GM21381 (cell line): ENCODE results near the gene AKR7A2.

Source experiments
- ATAC-seq: cut with Tn5 transposase; IDR thresholded peaks from one replicate; pipeline ENCODE4 v1.9.1; 2021; ENCODE audit warnings: mild to moderate bottlenecking, moderate library complexity; ENCODE audit not compliant: unreplicated experiment

AKR7A2 gene

GRCh38 chr1:19325958-19326747 is 14.2 kb upstream of the AKR7A2 start:
- no peak for ATAC-seq

GRCh38 chr1:19325368-19325957 is 13.5 kb upstream of the AKR7A2 start:
- no peak for ATAC-seq

DNA sequence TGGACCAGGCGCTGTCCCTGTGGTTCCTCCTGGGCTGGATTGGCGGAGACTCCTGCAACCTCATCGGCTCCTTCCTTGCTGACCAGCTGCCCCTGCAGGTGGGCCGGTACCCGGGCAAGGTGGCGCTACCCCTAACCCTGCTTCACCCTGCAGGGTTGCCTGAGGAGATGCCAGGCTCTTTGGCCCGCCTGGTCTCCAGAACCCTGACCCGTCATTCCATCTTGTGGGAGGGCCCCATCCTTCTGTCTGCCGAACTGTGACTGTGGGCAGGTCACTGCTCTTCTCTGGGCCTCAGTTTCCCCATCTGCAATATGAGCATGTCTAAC is 12.7 kb upstream of the AKR7A2 start:
- no peak for ATAC-seq

- no peak for ATAC-seq
Observed at GRCh38 chr1:19323987-19324664, 12.2 kb upstream of the AKR7A2 start.

DNA sequence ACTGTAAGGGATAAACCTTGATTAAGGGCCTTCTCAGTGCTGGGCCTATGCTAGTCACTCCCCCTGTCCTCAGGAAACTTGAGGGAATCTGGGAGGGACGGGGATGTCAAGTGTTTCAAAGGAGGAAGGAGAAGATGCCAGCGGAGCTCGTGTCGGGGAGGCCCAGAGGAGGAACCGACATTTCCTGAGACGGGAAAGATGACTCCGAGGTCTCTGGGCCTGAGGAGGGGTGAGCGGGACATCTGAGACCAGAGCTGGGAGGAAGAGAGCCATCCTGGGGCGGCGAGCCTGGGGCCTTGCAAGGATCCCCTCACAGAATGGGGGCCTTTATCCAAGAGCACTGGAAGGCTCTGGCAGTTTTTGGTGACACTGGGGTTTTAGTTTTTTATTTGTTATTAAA is 10.5 kb upstream of the AKR7A2 start:
- ATAC-seq, result no peak

DNA sequence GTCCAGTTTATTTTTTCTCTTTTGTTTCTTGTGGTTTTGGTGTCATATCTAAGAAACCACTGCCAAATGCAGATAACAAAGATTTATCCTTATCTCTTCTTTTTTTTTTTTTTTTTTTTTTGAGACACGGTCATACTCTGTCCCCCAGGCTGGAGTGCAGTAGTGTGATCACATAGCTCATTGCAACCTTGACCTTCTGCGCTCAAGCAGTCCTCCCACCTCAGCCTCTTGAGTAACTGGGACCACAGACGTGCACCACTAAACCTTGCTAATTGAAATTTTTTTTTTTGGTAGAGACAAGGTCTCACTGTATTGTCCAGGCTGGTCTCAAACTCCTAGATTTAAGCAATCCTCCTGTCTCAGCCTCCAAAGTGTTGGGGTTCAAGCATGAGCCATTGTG is 9.1 kb upstream of the AKR7A2 start:
- ATAC-seq, result no peak

DNA sequence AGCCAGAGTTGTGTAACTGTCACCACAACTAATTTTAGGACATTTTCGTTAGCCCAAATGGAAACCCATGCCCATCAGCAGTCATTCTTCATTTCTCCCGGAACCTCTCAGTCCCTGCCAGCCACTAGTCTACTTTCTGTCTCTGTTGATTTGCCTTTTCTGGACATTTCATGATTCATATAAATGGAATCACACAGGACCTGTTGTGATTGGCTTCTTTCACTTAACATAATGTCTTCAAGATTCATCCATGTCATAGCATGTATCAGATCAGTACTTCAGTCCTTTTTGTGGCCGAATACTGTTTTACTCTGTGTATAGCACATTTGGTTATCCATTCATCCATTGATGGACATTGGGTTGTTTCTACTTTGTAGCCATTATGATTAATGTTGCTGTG is 7.3 kb upstream of the AKR7A2 start:
- no peak for ATAC-seq

DNA sequence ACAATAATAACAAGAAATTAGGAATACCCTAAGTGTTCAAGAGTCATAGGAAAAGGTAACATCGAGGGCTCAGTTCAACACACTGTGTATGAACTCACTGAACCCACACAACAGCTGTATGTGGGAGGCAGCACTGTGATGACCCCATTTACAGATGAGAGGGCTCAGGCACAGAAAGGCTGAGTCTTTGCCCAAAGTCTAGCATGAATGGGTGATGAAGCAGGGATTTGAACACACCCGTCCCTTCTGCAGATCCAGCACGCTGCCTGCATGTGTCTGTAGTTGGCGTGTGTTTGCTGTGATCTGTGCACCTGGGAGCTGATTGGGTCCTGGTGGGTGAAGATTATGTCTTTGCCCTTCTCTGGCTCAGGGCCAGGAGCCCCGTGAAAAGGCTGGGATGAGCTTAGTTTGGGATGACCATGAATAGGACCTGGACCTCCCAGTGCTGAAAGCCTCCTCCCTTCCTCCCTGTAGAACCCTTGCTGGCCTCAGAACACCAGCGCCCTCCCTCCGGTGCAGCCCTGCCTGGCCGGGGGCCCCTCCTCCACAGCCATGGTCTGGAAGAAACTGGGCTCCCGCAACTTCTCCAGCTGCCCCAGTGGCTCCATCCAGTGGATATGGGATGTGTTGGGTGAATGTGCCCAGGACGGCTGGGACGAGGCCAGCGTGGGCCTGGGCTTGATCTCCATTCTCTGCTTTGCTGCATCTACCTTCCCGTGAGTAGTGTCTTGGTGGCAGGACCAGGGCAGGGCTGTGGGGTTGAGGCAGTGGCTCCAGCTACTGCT is 5.4 kb upstream of the AKR7A2 start:
- ATAC-seq, result no peak

- no peak for ATAC-seq
Observed at GRCh38 chr1:19315378-19316198, 3.6 kb upstream of the AKR7A2 start.

DNA sequence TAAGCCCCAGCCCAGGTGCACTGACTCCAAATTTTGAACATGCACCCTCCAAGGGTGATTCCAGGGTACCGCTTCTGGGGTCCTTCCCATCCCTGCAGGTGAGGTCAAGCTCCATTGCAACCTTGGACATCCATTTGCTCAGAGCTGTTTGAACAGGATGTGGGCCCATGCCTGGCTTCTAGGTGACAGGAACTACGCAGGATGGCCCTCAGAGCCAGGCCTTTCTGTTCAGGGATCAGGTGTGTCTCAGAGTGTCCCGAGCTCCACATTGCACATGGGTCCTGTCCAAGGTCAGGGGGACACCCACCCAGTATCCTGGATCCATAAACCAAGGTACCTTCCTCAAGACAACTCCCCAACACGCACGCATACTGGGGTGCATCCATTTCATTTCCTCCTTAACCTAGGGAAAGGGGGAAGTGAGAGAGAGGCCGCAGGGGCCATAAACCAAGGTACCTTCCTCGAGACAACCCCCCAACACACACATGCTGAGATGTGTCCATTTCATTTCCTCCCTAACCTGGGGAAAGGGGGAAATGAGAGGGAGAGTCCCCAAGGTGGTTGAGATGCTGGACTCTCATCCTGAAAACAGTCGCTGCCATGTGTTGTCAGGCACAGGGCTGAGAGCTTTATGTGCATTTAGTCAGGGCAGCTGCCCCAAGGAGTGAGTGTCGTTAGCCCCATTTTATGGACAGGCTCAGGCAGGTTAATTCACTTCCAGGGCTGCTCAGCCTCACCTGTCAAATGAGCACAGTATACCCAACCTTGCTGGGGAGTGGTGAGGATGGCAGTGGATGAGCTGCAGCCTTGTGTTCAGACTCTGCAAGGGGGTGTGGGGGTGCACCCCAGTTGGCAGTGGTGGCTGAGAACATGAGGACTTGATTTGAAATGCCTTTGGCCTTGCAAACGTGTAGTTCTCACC is 2.3 kb upstream of the AKR7A2 start:
- no peak for ATAC-seq

- no peak for ATAC-seq
Observed at GRCh38 chr1:19313636-19313959, 1.7 kb upstream of the AKR7A2 start.

GRCh38 chr1:19312782-19313635 is 1.1 kb upstream of the AKR7A2 start:
- ATAC-seq, result no peak

- ATAC-seq, result peak; percentile 7
Observed at GRCh38 chr1:19311503-19311930, 427 bp downstream of the AKR7A2 start.

- ATAC-seq, result no peak
Observed at GRCh38 chr1:19310720-19311502, 1.0 kb downstream of the AKR7A2 start.

DNA sequence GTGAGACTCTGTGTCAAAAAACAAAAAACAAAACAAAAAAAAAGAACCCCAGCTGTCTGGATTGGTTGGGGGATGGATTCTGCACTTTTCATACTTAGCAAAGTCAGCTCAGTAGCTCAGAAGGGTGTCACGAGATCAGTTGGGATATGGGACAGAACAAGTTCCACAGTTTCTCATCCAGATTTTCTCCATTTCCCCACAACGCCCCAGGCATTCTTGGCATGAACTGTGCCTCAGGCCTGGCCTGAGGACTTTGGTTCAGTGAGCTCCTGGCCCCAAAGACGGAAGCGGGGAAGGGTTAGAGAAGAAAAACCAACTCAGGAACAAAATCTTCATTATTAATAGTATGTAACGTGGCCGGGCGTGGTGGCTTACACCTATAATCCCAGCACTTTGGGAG is 1.9 kb downstream of the AKR7A2 start:
- no peak for ATAC-seq

DNA sequence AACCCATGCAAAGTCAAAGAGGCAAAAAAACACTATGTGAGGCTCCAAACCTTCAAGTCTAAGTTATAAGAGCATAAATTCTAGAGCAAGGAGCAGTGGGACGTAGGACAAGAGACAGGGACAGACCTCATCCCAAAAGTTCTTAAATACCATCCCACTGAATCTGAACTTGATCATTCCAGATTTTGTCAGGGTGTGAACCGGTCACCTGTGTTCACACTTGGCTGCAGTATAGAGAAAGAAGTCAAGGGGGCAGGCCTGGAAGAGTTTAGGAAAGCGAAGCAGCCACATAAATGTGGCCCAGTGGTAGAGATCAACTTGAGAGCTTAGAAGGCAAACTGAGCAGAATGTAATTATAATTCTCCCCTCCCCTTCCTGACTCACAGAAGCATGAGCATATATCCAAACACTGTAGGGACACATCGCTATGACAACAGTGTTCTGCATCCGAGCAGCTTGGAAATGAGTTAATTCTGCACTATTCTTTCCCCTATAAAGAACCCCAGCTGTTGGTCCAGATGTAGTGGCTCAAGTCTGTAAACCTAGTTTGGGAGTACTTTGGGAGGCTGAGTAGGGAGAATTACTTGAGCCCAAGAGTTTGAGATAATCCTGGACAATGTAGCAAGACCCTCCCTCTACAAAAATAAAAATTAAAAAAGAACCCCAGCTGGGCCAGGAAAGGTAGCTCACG is 2.7 kb downstream of the AKR7A2 start:
- ATAC-seq, result no peak

GRCh38 chr1:19308509-19308907 is 3.4 kb downstream of the AKR7A2 start:
- ATAC-seq, result no peak
